Measurements from ENCODE around the gene EZR.

- no peak for TF ChIP-seq CTCF (IDR thresholded peaks at IDR 0.05; ENCODE audit: control extremely low read depth in 1 of 3, insufficient read depth in 1 of 3, low read depth in 1 of 3, low read length in 3 of 3)
- no peak for TF ChIP-seq EP300 (IDR thresholded peaks at IDR 0.05; ENCODE audit: borderline replicate concordance in 1 of 2, low read depth in 2 of 2, low read length in 2 of 2)
- TF ChIP-seq SIN3A (conservative IDR thresholded peaks at IDR 0.05 in 1 of 2, IDR thresholded peaks at IDR 0.05 in 1 of 2; ENCODE audit: low read depth in 1 of 2, low read length in 2 of 2), result no peak
- TF ChIP-seq BRCA1 (IDR thresholded peaks at IDR 0.05; ENCODE audit: low read depth, low read length), result no peak
- TF ChIP-seq EGR1 (IDR thresholded peaks at IDR 0.05; ENCODE audit: borderline replicate concordance, low read depth, low read length), result no peak
- no peak for TF ChIP-seq KDM1A (IDR thresholded peaks at IDR 0.05; ENCODE audit: borderline replicate concordance, low read length)
- TF ChIP-seq CHD2 (IDR thresholded peaks at IDR 0.05; ENCODE audit: low read length), result no peak
- TF ChIP-seq EZH2 (IDR thresholded peaks at IDR 0.05; ENCODE audit: low read depth, low read length, severe bottlenecking), result no peak
- no peak for TF ChIP-seq POLR2AphosphoS5 (IDR thresholded peaks at IDR 0.05; ENCODE audit: low read depth, low read length)
- TF ChIP-seq TEAD4 (IDR thresholded peaks at IDR 0.05; ENCODE audit: low read depth, low read length), result no peak
- TF ChIP-seq POLR2A (IDR thresholded peaks at IDR 0.05; ENCODE audit: control extremely low read depth in 1 of 2, low read depth in 2 of 2, low read length in 2 of 2), result no peak
These were observed 3.8 kb downstream of the EZR start for GRCh38 chr6:158815379-158815724.
